Measurements from ENCODE around the gene DOK5. TPM values are rescaled to one million over a fixed set of nuclear protein-coding genes. Genes with fewer than 3 reads are reported as not detected.

The DOK5 gene
- total and polyA plus RNA-seq, 2 of the 8 experiments (the other 6 are each of a cell fraction or from before 2014, with no cell fraction given) = 8.9 to 15.0 TPM

DNA sequence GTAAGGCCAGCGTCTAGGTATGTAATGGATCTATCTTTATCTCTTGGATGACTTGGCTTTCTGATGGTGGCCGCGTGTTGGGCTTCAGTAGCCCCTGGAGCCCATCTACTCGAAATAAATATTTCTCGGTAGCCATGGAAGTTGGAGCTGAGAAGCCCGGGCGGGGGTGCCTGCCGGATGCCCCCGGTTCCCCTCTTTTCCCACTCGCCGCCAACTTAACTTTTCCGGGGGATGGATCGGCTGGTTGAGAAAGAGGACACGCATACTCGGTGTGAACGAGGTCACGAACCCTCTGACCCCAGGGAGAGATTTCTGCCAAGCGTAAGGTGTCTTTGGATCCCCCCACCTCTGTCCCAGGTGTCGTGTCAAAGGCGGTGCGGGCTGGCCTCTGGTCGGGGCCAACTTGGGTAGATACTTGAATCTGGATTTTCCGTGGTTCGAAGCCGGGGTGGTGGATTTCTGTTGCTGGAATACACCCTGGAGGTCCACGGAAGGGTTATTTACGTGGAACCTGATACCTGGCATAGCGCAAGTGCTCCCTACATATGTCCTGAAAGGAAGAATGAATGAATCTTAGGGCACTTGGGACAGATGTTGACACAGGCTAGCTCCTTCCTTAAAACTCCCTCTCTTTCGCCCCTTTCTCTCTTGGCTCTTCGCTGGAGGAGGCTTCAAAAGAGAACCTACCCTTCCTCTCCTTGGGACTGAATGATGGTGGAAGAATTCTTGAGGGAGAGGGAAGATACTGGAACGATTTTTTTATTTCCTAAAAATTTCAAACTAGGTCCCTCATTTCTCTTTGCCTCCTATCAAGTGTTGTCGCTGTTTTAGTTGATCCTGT is 996 bp downstream of the DOK5 start (continued):
- no peak for TF ChIP-seq BCL11A (IDR thresholded peaks at IDR 0.05; ENCODE audit: low read depth in 2 of 2, low read length in 2 of 2)
